GM19467 (cell line): ENCODE measurements around the gene PCBP4.
"Not testable (repeated sequence)": the region's sequence is repeated elsewhere in the genome, so short reads cannot be mapped to it uniquely, and the experiment has no call there.

Experiments
- ATAC-seq: cut with Tn5 transposase; IDR thresholded peaks from one replicate; pipeline ENCODE4 v1.9.1; 2021; ENCODE audit warnings: mild to moderate bottlenecking, moderate library complexity; ENCODE audit not compliant: unreplicated experiment

The PCBP4 gene

DNA sequence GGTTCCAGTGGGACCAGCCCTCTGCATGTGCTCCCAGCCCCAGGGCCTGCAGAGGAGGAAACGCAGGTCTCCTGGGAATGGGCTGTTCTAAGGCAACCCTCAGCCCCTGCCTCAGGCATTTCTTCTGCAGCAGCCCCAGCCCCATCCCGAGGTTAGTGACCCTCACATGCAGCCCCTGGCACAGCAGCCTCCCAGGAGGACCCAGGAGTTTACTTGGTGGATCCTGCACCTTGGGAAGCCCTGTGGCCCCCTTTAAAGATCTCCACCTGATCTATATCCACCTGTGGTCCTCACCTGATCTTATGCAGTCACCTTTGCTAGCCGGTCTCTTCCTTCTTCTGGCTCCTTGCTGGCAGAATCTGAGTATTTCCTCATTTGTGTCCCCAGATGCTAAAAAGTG, 38.3 kb downstream of the PCBP4 start:
- not testable (repeated sequence) for ATAC-seq

DNA sequence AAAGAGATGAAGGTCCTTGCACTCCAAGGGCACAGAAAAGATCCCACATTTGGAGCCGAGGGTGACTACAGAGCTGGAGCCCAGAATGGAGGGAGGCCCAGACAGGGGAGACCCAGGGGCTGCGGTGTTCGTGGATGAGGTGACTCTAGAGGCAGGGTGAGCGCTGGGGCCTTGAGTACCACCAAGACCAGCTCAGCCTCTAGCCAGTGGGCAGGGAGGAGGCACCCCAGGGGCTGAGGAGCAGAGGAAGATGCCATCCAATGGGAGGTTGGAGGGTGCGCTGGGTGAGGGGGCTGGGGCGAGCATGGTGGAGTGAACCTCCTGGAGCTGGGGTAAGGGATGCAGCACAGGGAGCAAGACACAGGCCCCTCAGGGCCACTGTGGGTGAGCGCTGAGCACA, 38.8 kb downstream of the PCBP4 start:
- no peak for ATAC-seq

DNA sequence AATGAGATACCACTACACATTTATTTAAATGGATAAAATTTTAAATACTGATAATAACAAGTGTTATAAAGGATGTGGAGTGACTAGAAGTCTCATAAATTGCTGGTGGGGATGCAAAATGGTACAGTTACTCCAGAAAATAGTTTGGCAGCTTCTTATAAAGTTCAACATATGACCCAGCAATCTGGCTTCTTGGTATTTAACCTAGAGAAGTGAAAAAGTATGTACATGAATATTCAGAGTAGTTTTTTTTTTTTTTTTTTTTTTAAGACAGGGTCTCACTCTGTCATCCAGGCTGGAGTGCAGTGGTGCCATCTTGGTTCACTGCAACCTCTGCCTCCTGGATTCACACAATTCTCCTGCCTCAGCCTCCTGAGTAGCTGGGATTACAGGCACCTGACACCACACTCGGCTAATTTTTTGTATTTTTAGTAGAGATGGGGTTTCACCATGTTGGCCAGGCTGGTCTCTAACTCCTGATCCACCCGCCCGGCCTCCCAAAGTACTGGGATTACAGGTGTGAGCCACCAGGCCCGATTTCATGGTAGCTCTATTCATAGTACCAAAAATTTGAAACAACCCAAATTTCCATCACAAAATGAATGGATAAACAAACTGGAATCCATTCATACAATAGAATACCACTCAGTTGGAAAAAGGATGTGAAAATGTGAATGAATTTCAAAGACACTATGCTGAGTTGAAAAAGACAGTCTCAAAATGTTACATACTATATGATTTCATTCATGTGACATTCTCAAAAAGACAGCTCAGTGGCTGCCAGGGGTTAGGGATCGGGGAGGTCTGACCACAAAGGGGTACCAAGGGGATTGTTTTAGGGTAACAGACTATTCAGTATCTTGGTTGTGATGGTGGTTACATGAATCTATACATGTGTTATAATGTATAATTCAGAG, 39.9 kb downstream of the PCBP4 start:
- no peak for ATAC-seq

DNA sequence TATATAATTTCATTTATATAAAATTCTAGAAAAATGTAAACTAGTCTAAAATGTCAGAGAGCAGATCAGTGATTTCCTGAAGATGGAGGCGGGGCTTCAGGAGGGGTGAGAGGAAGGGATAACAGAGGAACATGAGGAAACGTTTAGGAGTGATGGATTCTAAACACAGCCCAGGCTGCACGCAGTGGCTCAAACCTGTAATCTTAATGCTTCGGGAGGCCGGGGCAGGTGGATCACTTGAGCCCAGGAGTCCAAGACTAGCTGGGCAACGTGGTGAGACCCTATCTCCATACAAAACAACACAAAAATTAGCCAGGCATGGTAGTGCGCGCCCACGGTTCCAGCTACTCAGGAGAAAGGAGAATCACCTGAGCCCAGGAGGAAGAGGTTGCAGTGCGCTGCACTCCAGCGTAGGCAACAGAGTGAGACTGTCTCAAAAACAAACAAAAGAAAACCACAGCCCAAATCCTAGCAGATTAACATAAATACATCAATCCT, 46.1 kb downstream of the PCBP4 start:
- no peak for ATAC-seq

DNA sequence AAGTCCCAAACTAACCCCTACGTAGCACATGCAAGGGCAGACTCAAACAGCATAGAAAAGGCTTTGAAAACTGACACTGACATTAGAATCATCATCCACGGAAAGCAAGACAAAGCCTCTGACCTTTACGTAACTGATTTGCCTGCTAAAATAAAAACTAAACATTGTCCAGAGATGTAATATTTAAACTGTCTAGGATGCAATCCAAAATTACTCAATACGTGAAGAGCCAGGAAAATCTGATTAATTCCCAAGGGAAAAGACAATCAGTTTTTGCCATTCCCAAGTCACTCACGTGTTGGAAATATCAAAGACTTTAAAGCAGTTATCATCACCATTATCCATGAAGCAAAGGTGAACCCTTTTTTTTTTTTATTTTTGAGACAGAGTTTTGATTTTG, 50.8 kb downstream of the PCBP4 start:
- no peak for ATAC-seq

DNA sequence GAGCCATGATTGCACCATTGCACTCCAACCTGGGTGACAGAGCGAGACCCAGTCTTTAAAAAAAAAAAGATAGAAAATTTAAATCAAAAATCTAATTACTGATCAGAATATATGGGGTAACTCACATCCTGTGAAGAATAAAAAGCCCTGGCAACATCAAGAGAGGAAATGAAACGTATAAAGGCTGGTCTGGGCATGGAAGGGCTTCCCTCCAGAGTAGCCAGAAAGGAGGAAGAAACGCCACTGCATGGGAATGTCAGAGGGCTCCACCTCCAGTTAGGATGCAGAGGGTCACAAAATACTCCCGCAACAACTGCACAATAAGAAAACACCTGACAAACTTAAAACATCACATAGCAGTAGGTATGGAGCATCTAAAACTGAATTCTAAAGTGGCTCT, 59.2 kb downstream of the PCBP4 start:
- no peak for ATAC-seq
